WTC11 (cell line): ENCODE measurements around the gene PIAS2.

Experiments
- CTCF ChIP-seq: fragments of 200-600 bp; IDR thresholded peaks from 2 replicates; pipeline ENCODE4 v1.8.0; 2022; ENCODE audit warnings: antibody characterized with exemption
- HMGXB4 ChIP-seq: sonication (generic); formaldehyde crosslinking; IDR thresholded peaks from 2 replicates; pipeline ENCODE4 v1.8.1; 2023; ENCODE audit warnings: mild to moderate bottlenecking, moderate library complexity, missing genetic modification reagents
- JUN ChIP-seq: sonication (generic); formaldehyde crosslinking; IDR thresholded peaks from 2 replicates; pipeline ENCODE4 v1.8.0; 2023; ENCODE audit warnings: mild to moderate bottlenecking, missing genetic modification reagents
- KAT7 ChIP-seq: sonication (generic); formaldehyde crosslinking; IDR thresholded peaks from 2 replicates; pipeline ENCODE4 v1.8.1; 2023; ENCODE audit warnings: missing genetic modification reagents, mild to moderate bottlenecking, borderline replicate concordance
- MYBL2 ChIP-seq: sonication (generic); formaldehyde crosslinking; IDR thresholded peaks from 2 replicates; pipeline ENCODE4 v1.8.1; 2023; ENCODE audit warnings: mild to moderate bottlenecking, moderate library complexity, missing genetic modification reagents
- NR1H2 ChIP-seq: sonication (generic); formaldehyde crosslinking; IDR thresholded peaks from 2 replicates; pipeline ENCODE4 v1.9.0; 2021; ENCODE audit warnings: mild to moderate bottlenecking, moderate library complexity, missing genetic modification reagents
- ZBTB43 ChIP-seq: sonication (generic); formaldehyde crosslinking; IDR thresholded peaks from 2 replicates; pipeline ENCODE4 v1.8.1; 2023; ENCODE audit warnings: mild to moderate bottlenecking, missing genetic modification reagents
- ZNF317 ChIP-seq: sonication (generic); formaldehyde crosslinking; IDR thresholded peaks from 2 replicates; pipeline ENCODE4 v1.8.1; 2023; ENCODE audit warnings: low read depth, mild to moderate bottlenecking, moderate library complexity, missing genetic modification reagents, borderline replicate concordance

- TF ChIP-seq ZNF317 (no peak), NR1H2 (CRISPR knock-in tag) (no peak), MYBL2 (no peak), HMGXB4 (CRISPR knock-in tag) (no peak), KAT7 (no peak), ZBTB43 (CRISPR knock-in tag) (no peak), JUN (CRISPR knock-in tag) (no peak), CTCF (no peak)
Measured at GRCh38 chr18:46859855-46860254, 57.5 kb downstream of the PIAS2 start.
